Erythroblast (primary cell): Measurements from ENCODE around the gene ACOT4.

ENCODE experiments used
- GATA1 ChIP-seq: IDR thresholded peaks from 2 replicates; pipeline ENCODE4 v1.6.1; 2011; ENCODE audit warnings: low read depth, mild to moderate bottlenecking, control low read depth, low read length, moderate library complexity
- POLR2A ChIP-seq: IDR thresholded peaks from 2 replicates; pipeline ENCODE4 v1.6.1; 2011; ENCODE audit warnings: mild to moderate bottlenecking, low read length

GRCh38 chr14:73591690-73592449 is at the start of gene ACOT4:
- TF ChIP-seq POLR2A: peak; percentile 39
- no peak for TF ChIP-seq GATA1
